ENCODE measurements around the gene CAMK1D. TPM values are rescaled to one million over a fixed set of nuclear protein-coding genes. Genes with fewer than 3 reads are reported as not detected.

Gene CAMK1D
- total RNA-seq, 6 experiments from 2014 or later, result 5.3 to 10.8 (median 9.5) TPM

MicroRNAs within 50 kb of the gene (microRNA counts, 767-probe panel; counts per million panel counts)
- 237 counts per million for microRNA hsa-miR-548q

Small RNAs within 50 kb of the gene (microRNA-seq; reads per million reads assigned to microRNA genes)
- gene MIR4480 (0 reads per million in 2 donors), gene MIR4481 (0 reads per million in 2 donors), gene MIR548Q (0 reads per million in 2 donors)

Small RNAs within 50 kb of the gene (small RNA-seq; reads per million reads assigned to genes)
- gene MIR4480 (0 reads per million in 2 experiments), gene MIR548Q (0 reads per million in 2 experiments), gene RF00279 (0 to 0.19 reads per million in 2 experiments), gene RN7SL198P (0 reads per million in 2 experiments), gene RNU6ATAC39P (0 reads per million in 2 experiments)

Other genes with a start within 250 kb of the CAMK1D start
- gene SEC61A2, start 219.9 kb upstream of the CAMK1D start, total RNA-seq, result 1 to 10 TPM; 3.6 to 7.5 (median 6.5) TPM
- gene NUDT5, start 153.7 kb upstream of the CAMK1D start, total RNA-seq, result 10 to 100 TPM; 48.6 to 64.3 (median 55.8) TPM
- 10 to 100 TPM; 29.5 to 46.3 (median 33.0) TPM for gene CDC123, start 153.4 kb upstream of the CAMK1D start, total RNA-seq

All from right lobe of liver (tissue), 5 donors.